BE2C (cell line): Measurements from ENCODE around the gene SENP7.
"Not testable (repeated sequence)": the region's sequence is repeated elsewhere in the genome, so short reads cannot be mapped to it uniquely, and the experiment has no call there.

Experiments
- DNase-seq: peaks from one replicate; pipeline ENCODE4 v3.0.0-alpha.2; 2020
- H3K27me3 ChIP-seq: fragments of 250-450 bp; sonication (Bioruptor Pico); 2 replicates; pipeline ENCODE4 v1.5.1; 2020; ENCODE audit warnings: mild to moderate bottlenecking
- H3K36me3 ChIP-seq: fragments of 250-450 bp; sonication (Bioruptor Pico); 2 replicates; pipeline ENCODE4 v1.5.1; 2020; ENCODE audit warnings: mild to moderate bottlenecking
- H3K4me1 ChIP-seq: fragments of 250-450 bp; sonication (Bioruptor Pico); 2 replicates; pipeline ENCODE4 v1.5.1; 2020
- H3K4me3 ChIP-seq: 2 replicates; pipeline ENCODE4 v1.5.1; 2011; ENCODE audit warnings: low read depth, low read length
- H3K9me3 ChIP-seq: fragments of 250-450 bp; sonication (Bioruptor Pico); 2 replicates; pipeline ENCODE4 v1.5.1; 2020
- CTCF ChIP-seq: IDR thresholded peaks from 2 replicates; pipeline ENCODE4 v1.5.1; 2012; ENCODE audit warnings: mild to moderate bottlenecking, low read depth, low read length

Gene SENP7

GRCh38 chr3:101311676-101312075 lies 201.3 kb downstream of the SENP7 start:
- no peak for TF ChIP-seq CTCF
- Histone ChIP-seq H3K4me1 (0 out of 2 replicates have a peak, but pooled peaks cover 2% of the 10 kb centered on the region), H3K4me3 (no peak overlapping the region), H3K27me3 (no peaks in the 10 kb centered on the region), H3K9me3 (no peaks in the 10 kb centered on the region), H3K36me3 (no peaks in the 10 kb centered on the region)
- DNase-seq: no peak

DNA sequence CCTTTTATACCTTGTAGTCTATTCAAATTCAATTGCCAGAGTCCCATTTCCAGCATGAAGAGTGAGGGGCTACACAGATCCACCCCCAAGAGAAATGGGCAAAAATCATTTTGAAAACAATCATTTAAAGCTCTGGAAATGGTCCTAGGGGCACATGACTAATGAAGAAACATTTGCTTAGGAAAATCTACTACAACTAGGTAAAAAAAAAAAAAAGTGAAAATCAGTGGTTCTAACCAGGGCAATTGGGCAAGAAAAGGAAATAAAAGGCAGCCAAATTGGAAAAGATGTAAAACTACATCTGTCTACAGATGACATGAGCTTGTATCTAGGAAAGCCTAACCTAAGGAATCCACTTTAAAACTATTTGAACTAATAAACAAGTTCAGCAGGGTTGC lies 202.0 kb downstream of the SENP7 start:
- Histone ChIP-seq H3K4me1 (0 out of 2 replicates have a peak, but pooled peaks cover 2% of the 10 kb centered on the region), H3K27me3 (no peaks in the 10 kb centered on the region), H3K4me3 (no peak overlapping the region), H3K36me3 (no peaks in the 10 kb centered on the region), H3K9me3 (no peaks in the 10 kb centered on the region)
- DNase-seq: no peak
- TF ChIP-seq CTCF: no peak

DNA sequence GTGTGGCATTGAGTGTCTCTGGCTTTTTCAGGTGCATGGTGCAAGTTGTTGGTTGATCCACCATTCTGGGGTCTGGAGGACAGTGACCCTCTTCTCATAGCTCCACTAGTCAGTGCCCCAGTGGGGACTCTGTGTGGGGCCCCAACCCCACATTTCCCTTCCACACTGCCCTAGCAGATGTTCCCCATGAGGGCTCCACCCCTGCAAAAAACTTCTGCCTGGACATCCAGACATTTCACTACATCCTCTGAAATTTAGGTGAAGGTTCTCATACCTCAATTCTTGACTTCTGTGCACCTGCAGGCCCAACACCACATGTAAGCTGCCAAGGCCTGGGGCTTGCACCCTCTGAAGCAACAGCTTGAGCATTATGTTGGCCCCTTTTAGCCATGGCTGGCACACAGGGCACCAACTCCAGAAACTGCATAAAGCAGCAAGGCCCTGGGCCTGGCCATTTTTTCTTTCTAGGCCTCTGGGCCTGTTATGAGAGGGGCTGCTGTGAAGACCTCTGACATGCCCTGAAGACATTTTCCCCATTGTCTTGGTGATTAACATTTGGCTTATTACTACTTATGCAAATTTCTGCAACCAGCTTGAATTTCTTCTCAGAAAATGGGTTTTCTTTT lies 204.8 kb downstream of the SENP7 start:
- not testable (repeated sequence) for H3K36me3 ChIP-seq, H3K27me3 ChIP-seq, H3K4me1 ChIP-seq, H3K4me3 ChIP-seq, H3K9me3 ChIP-seq, DNase-seq

GRCh38 chr3:101303836-101304235 lies 209.2 kb downstream of the SENP7 start:
- no peak for TF ChIP-seq CTCF
- H3K36me3 ChIP-seq: no peaks in the 10 kb centered on the region
- no peaks in the 10 kb centered on the region for H3K27me3 ChIP-seq
- 0 out of 2 replicates have a peak, but pooled peaks cover 4% of the 10 kb centered on the region for H3K4me1 ChIP-seq
- no peak for DNase-seq
- H3K4me3 ChIP-seq: no peak overlapping the region
- no peaks in the 10 kb centered on the region for H3K9me3 ChIP-seq

DNA sequence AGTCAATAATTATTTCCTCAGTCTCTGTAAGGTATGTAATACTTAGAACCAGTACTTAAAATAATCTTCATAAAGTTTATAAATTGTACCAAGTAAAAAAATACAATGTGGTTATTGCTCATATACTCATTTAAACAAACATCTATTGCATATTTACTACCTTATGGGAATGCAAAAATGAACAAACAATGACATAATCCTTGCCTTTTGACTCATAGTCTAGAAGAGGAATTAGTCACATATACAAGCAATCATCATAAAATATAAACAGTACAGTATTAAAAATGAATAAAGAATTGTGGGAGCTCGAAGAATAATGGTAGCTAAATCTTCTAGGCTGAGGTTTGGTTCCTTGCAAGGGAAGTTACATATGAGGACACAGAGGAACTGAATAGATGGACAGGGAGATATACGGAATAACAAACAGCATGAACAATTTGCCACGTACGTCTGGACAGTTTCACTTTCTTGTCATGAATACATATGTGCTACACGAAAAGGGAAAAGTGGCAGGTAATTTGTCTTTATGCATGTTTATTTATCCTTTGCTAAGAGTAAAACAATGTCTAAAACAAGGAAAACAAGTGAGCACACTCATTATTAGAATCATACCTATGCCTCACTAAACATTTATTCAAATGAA lies 209.8 kb downstream of the SENP7 start:
- Histone ChIP-seq H3K27me3 (no peaks in the 10 kb centered on the region), H3K4me3 (no peak overlapping the region), H3K4me1 (0 out of 2 replicates have a peak, but pooled peaks cover 4% of the 10 kb centered on the region), H3K36me3 (no peaks in the 10 kb centered on the region), H3K9me3 (no peaks in the 10 kb centered on the region)
- TF ChIP-seq CTCF: no peak
- DNase-seq: no peak

DNA sequence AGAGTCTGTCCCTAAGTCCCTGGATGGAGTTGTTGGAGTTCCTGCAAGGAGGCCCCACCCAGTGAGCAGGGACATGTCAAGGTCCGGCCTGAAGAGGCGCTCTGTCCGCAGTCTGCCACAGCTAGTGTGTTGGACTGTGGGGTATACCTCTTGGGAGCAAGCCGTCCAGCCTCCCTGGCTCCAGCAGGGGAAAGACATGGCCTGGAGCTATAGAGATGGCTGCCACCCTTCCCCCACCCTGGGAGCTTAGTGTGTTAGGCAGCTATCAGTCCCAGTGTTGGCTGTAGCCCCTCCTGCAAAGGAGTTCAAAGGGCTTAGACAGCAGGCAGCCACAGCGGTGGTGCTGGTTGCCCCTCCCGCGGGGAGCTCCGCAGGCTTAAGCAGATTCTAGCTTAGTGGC lies 212.9 kb downstream of the SENP7 start:
- Histone ChIP-seq H3K4me1 (0 out of 2 replicates have a peak, but pooled peaks cover 4% of the 10 kb centered on the region), H3K36me3 (no peaks in the 10 kb centered on the region), H3K4me3 (no peak overlapping the region), H3K27me3 (no peaks in the 10 kb centered on the region), H3K9me3 (no peaks in the 10 kb centered on the region)
- peak; percentile 27 for DNase-seq
- no peak for TF ChIP-seq CTCF
